PC-9 (cell line): ENCODE data around the gene PPP1R7.

Experiments used
- EZH2 ChIP-seq: fragments of 200-600 bp; sonication (generic); IDR thresholded peaks from 2 replicates; pipeline ENCODE4 v1.8.0; 2017; ENCODE audit warnings: antibody characterized with exemption, low read depth
- TF ChIP-seq, protein P1 (sequence below): fragments of 200-600 bp; sonication (generic); conservative IDR thresholded peaks from 2 replicates; pipeline ENCODE4 v1.6.1; 2017; ENCODE audit warnings: mixed run types, antibody characterized with exemption, mild to moderate bottlenecking, moderate library complexity

DNA sequence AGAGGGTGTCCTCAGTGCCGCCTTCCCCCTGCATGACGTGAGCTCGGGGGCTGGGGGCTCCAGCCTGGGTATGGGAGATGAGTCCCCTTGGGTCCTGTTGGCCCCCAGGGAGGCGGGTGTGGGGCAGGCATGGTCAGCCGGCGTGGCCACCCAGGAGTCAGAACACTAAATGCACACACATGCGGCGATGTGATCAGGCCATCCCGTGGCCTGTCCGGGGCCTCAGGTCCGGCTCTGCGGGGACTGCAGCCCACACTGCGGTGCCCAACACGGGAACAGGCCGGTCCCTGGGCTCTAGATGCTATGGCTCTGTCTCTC is 52.0 kb downstream of the PPP1R7 start:
- no peak for TF ChIP-seq EZH2
- TF ChIP-seq, protein P1, sequence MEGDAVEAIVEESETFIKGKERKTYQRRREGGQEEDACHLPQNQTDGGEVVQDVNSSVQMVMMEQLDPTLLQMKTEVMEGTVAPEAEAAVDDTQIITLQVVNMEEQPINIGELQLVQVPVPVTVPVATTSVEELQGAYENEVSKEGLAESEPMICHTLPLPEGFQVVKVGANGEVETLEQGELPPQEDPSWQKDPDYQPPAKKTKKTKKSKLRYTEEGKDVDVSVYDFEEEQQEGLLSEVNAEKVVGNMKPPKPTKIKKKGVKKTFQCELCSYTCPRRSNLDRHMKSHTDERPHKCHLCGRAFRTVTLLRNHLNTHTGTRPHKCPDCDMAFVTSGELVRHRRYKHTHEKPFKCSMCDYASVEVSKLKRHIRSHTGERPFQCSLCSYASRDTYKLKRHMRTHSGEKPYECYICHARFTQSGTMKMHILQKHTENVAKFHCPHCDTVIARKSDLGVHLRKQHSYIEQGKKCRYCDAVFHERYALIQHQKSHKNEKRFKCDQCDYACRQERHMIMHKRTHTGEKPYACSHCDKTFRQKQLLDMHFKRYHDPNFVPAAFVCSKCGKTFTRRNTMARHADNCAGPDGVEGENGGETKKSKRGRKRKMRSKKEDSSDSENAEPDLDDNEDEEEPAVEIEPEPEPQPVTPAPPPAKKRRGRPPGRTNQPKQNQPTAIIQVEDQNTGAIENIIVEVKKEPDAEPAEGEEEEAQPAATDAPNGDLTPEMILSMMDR = no peak
